SJCRH30 (cell line): Measurements from ENCODE around the gene PIK3C3. TPM values are rescaled to one million over a fixed set of nuclear protein-coding genes. Genes with fewer than 3 reads are reported as not detected.
"Not testable (repeated sequence)": the region's sequence is repeated elsewhere in the genome, so short reads cannot be mapped to it uniquely, and the experiment has no call there.

Experiments
- DNase-seq, 2 experiments: peaks; one replicate each; pipeline ENCODE4 v3.0.0-alpha.2; 2015 to 2020
- H3K27ac ChIP-seq: fragments of 250-450 bp; sonication (Bioruptor Pico); 2 replicates; pipeline ENCODE4 v1.5.1; 2020; ENCODE audit warnings: mild to moderate bottlenecking, moderate library complexity
- H3K27me3 ChIP-seq: fragments of 250-450 bp; sonication (Bioruptor Pico); 2 replicates; pipeline ENCODE4 v1.5.1; 2020; ENCODE audit warnings: mild to moderate bottlenecking, moderate library complexity
- H3K36me3 ChIP-seq: fragments of 250-450 bp; sonication (Bioruptor Pico); 2 replicates; pipeline ENCODE4 v1.5.1; 2020; ENCODE audit warnings: mild to moderate bottlenecking, moderate library complexity
- H3K4me1 ChIP-seq: fragments of 250-450 bp; sonication (Bioruptor Pico); 2 replicates; pipeline ENCODE4 v1.5.1; 2020; ENCODE audit warnings: mild to moderate bottlenecking, moderate library complexity
- H3K4me3 ChIP-seq: fragments of 250-450 bp; sonication (Bioruptor Pico); 2 replicates; pipeline ENCODE4 v1.5.1; 2020; ENCODE audit warnings: mild to moderate bottlenecking, moderate library complexity
- H3K9me3 ChIP-seq: fragments of 250-450 bp; sonication (Bioruptor Pico); replicated peaks from 2 replicates; pipeline ENCODE4 v1.5.1; 2020; ENCODE audit warnings: mild to moderate bottlenecking, moderate library complexity
- total RNA-seq: library from RNA; depleted of rRNA; stranded (reverse); fragments of >200 nt; shearing (Covaris generic); gene quantifications from 2 replicates; pipeline ENCODE4 v1.2.3, GENCODE V29; 2014

PIK3C3 gene
- total RNA-seq, 1 experiment from 2014 or later, result 33.5 TPM

DNA sequence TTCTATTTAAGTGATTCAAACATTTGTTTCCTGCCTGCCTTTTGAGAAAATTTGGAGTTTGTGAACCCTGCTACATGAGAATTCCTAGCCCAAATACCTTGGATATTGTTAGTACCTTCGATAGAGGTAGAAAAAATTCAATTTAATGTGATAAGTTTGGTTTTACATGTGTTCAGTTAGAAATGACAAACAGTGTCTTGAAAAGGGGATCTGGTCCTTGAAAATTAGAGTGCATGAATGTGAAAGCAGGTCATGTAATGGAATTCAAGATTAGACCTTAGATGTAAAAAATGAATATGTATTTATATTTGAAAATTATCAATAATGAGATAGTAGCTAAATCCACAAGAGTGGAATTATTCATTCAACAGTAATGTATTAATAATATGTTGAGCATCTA lies 70.5 kb downstream of the PIK3C3 start:
- no peak for DNase-seq

DNA sequence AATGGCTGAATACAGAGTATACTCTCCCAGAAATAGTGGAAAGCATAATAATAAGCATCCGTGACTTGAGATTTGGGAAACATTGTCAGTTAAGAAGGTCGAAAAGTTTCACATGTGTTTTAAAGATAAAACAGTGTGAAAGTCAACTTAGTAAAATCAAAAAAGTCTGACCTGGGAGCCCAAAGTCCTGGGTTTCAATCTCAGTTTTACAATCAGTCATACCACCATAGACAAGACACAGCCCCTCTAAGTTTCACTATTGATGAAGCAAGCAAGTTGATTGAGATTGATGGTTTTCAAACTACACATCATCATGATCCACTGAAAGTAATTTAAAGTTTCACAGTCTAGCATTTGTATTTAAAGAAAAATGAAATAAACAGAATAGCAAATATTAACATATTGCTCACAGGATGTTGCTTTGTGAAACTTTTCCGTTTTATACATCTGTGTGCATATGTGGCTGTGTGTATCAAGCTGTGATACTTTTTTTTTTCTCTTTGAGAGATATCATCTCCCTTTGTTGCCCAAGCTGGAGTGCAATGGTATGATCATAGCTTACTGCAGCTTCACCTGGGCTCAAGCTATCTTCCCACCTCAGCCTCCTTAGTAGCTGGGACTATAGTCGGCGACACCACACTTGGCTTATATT lies 71.1 kb downstream of the PIK3C3 start:
- no peaks in the 10 kb centered on the region for H3K4me1 ChIP-seq
- H3K27ac ChIP-seq, result no peak overlapping the region
- H3K36me3 ChIP-seq, result peaks cover under 1% of the 10 kb centered on the region; the same call in 1 of the 2 replicates
- no peaks in the 10 kb centered on the region for H3K27me3 ChIP-seq
- H3K9me3 ChIP-seq, result no peaks in the 10 kb centered on the region
- DNase-seq, result no peak
- H3K4me3 ChIP-seq, result no peak overlapping the region

More for the DNA sequence above, 70.5 kb downstream of the PIK3C3 start:
- Histone ChIP-seq H3K4me1 (no peaks in the 10 kb centered on the region), H3K36me3 (peaks cover 4% of the 10 kb centered on the region; the same call in 1 of the 2 replicates), H3K4me3 (no peak overlapping the region), H3K9me3 (no peaks in the 10 kb centered on the region), H3K27me3 (no peaks in the 10 kb centered on the region), H3K27ac (no peak overlapping the region)

DNA sequence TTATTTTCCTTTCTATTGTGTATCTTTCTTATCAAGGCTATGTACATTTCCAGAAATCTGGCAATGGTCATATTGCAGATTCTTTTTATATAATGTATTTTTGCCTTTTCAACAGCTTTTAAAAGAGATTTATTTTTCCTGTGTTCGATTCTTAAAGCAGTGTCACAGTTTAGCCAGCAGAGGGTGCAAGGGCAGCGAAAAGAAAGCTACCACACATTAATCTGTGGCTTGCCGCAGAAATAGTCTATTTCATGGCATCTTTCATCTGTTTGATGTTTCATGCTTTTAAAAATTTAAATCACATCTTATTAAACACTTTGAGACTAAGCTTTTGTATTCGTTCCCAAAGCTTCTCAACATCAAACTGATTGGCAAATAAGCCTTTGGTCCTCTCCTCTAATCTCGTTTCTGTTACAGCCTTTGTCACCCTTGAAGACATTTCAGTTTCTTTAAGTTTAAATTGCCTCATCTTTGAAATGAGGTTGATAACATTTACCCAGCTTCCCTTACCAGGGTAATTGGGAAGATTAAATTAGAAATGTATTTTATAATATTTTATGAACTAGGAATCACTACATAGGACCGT lies 73.3 kb downstream of the PIK3C3 start:
- H3K4me1 ChIP-seq, result no peaks in the 10 kb centered on the region
- DNase-seq, result peak; percentile 2 to 35
- H3K27me3 ChIP-seq, result no peaks in the 10 kb centered on the region
- H3K36me3 ChIP-seq, result no peaks in the 10 kb centered on the region
- H3K9me3 ChIP-seq, result no peaks in the 10 kb centered on the region
- no peak overlapping the region for H3K27ac ChIP-seq
- no peak overlapping the region for H3K4me3 ChIP-seq

DNA sequence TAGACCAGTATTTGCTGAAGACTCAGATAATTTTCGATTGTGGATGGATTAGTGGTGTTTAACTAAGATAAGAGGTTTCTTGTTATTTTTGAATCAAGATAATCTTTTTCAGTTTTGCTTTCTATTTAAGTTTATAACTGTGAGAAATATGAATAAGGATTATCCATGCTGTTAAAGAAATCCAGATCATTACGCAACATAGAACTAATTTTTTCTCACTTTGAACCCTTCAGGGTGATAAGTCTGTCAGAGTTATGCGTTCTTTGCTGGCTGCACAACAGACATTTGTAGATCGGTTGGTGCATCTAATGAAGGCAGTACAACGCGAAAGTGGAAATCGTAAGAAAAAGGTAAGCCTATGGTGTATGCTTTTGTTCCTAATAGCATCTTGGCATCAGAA lies 74.1 kb downstream of the PIK3C3 start:
- H3K4me1 ChIP-seq, result no peaks in the 10 kb centered on the region
- H3K27ac ChIP-seq, result no peak overlapping the region
- H3K36me3 ChIP-seq, result 0 out of 2 replicates have a peak, but pooled peaks cover 4% of the 10 kb centered on the region
- no peaks in the 10 kb centered on the region for H3K27me3 ChIP-seq
- DNase-seq, result no peak
- H3K9me3 ChIP-seq, result no peaks in the 10 kb centered on the region
- no peak overlapping the region for H3K4me3 ChIP-seq

DNA sequence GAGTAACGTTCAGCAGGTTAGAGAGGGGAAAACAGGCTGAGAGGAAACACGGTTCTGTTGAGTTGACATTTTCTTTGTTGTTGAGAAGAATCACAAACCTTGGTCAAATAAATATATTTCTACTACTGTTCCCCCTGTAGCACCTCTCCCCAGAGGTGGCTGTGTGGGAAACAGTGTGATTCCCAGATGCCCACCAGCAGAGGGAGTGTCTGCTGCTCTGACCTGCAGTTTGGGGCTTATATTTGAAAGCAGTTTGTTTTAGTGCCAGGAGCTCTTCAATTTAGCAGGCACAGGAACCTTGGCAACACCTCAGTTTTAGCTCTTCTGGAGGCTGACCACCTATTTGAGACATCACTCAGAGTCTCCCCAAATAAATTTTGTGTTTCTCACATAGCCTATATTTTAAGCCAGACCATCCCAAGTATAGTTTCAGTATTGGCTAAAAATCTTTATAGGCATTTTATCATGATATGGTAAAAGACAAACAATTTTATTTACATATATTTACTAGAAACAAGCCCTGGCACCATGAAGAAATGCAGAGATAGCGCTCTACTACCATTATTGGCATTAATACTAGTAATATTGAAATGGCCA lies 75.7 kb downstream of the PIK3C3 start:
- Histone ChIP-seq H3K4me3 (no peak overlapping the region), H3K27me3 (no peaks in the 10 kb centered on the region), H3K4me1 (no peaks in the 10 kb centered on the region), H3K36me3 (0 out of 2 replicates have a peak, but pooled peaks cover 6% of the 10 kb centered on the region), H3K9me3 (no peaks in the 10 kb centered on the region), H3K27ac (no peak overlapping the region)
- DNase-seq, result peak in 1 of 2 experiments; percentile 17

DNA sequence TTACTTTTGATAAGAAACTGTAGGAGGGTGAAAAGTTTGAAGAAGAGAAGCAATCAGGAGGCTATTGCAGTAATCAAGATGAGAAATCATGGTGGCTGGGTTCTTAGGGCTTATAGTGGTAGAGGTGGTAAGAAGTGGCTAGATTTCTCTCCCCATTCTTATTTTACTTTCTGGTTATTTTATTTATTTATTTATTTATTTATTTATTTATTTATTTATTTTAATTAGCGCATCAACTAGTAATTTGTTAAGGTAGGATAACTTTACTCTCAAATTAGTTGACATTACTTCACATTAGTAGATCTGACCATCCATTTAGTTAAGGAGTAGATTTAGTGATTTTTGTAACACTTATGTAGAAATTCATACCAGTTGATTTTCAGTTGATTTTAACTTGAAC lies 77.4 kb downstream of the PIK3C3 start:
- Histone ChIP-seq H3K27me3 (no peaks in the 10 kb centered on the region), H3K36me3 (0 out of 2 replicates have a peak, but pooled peaks cover 9% of the 10 kb centered on the region), H3K4me3 (no peak overlapping the region), H3K9me3 (no peaks in the 10 kb centered on the region), H3K27ac (no peak overlapping the region), H3K4me1 (no peaks in the 10 kb centered on the region)
- no peak for DNase-seq

DNA sequence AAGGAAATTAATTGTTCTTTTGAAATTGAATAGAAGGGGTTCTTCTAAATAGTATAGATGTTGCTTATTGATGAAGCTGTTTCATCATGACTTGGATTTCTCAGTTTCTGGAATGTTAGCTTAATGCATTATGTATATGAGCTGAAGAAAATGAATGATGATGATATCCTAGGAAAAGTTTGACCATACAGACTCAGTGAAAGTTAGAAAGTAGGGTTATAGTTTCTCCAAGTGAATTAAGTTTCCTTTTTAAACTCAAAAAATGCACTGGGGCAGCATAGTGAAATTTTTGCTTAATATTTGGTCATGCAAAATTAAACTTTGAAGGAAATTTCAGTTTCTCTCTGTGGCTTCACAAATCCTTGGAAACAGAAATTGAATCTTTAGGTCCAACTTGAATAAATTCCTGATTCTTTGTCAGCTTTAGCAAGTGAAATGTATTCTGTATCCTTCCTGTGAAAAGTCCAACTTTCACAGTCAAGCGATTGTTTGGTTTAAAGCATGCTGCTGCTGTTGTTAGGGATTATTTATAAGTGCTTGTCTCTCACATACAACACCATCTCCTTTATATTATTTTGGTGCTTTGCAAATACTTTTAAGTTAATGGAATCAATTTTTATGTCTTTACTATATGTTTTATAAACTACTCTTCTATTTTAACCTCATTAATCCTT lies 78.2 kb downstream of the PIK3C3 start:
- H3K27ac ChIP-seq, result no peak overlapping the region
- H3K9me3 ChIP-seq, result no peaks in the 10 kb centered on the region
- no peak overlapping the region for H3K4me3 ChIP-seq
- no peak for DNase-seq
- no peaks in the 10 kb centered on the region for H3K27me3 ChIP-seq
- H3K36me3 ChIP-seq, result 0 out of 2 replicates have a peak, but pooled peaks cover 9% of the 10 kb centered on the region
- H3K4me1 ChIP-seq, result no peaks in the 10 kb centered on the region

DNA sequence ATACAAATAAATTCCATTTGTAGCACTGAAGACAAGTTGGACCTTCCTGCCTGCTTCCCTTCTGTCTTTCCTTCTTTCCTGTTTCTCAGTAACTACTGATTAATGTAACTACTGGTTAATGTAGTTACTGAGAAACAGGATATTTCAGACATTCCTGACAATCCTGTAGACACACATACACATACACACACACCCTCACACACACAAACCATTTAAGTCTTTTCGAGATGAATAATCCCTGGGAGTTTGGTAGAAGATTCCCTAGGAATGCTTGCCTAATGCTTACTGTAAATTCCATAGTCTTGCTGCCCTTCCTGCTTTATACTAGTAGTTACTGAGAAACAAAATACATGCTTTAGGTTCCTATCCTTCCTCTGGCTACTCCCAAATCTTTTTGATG lies 83.9 kb downstream of the PIK3C3 start:
- Histone ChIP-seq H3K9me3 (no peaks in the 10 kb centered on the region), H3K36me3 (peaks cover 9% of the 10 kb centered on the region; the same call in 1 of the 2 replicates), H3K4me1 (no peaks in the 10 kb centered on the region), H3K27me3 (no peaks in the 10 kb centered on the region), H3K4me3 (no peak overlapping the region), H3K27ac (no peak overlapping the region)
- no peak for DNase-seq

DNA sequence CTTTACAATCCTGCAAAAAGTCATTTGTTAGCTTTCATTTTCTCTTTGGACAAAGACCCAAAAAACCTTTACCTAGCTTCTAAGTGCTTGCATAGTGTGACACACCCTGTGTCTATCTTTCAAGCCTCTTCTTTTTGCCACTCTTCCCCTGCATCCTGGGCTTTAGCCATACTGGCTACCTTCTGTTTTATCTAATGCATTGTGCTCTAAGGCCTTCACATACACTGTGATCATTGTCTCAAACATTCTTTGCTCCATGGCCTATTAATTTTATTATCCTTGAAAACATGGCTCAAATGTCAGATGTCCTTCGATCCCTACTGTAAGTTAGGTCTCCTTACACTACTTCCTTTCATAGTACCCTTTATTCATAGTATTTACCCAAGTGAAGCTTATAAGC lies 84.4 kb downstream of the PIK3C3 start:
- H3K36me3 ChIP-seq, result peaks cover 9% of the 10 kb centered on the region; the same call in 1 of the 2 replicates
- H3K4me1 ChIP-seq, result no peaks in the 10 kb centered on the region
- H3K9me3 ChIP-seq, result no peaks in the 10 kb centered on the region
- H3K4me3 ChIP-seq, result no peak overlapping the region
- no peak for DNase-seq
- H3K27ac ChIP-seq, result no peak overlapping the region
- H3K27me3 ChIP-seq, result no peaks in the 10 kb centered on the region

DNA sequence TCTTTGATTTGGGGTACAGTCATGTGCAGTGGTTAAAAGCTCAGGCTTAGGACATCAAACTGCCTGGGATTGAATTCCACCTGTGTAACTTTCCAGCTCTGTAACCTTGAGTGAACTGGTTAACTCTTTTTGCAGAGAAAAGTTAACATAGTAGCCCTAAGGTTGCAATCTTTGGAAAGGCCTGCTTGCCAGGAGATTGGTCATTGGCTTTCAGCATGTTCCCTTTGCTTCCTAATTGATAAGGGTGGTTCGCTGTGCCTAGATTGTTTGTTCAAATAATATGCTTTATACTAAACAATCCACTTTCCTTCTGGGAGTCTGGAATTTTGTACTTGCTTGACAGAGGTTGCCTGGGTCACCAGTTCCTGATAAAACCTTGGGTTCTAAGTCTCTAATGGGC lies 86.8 kb downstream of the PIK3C3 start:
- H3K9me3 ChIP-seq, result no peaks in the 10 kb centered on the region
- no peak overlapping the region for H3K4me3 ChIP-seq
- no peaks in the 10 kb centered on the region for H3K27me3 ChIP-seq
- H3K36me3 ChIP-seq, result peaks cover 3% of the 10 kb centered on the region; the same call in 1 of the 2 replicates
- no peak overlapping the region for H3K27ac ChIP-seq
- no peaks in the 10 kb centered on the region for H3K4me1 ChIP-seq
- no peak for DNase-seq

DNA sequence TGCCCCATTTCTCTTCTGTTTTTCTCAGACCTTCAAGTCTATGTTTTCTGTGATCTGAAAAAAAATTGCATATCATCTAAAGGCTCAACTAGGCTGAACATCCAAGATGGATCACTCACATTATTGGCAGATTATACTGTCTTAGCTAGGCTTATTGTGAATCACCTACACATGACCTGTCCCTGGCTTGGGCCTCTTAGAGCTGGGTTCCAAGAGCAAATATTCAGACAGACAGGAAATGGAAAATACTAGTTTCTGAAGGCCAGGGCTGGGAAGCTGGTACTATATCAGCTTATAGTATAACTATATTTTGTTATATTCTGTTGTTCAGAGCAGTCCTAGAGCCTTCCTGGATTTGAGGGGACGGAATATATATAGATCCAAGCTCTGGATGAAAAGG lies 90.3 kb downstream of the PIK3C3 start:
- Histone ChIP-seq H3K36me3 (no peaks in the 10 kb centered on the region; the same call in 1 of the 2 replicates), H3K4me1 (no peaks in the 10 kb centered on the region), H3K27ac (no peak overlapping the region), H3K4me3 (no peak overlapping the region), H3K27me3 (no peaks in the 10 kb centered on the region), H3K9me3 (no peaks in the 10 kb centered on the region)
- no peak for DNase-seq

DNA sequence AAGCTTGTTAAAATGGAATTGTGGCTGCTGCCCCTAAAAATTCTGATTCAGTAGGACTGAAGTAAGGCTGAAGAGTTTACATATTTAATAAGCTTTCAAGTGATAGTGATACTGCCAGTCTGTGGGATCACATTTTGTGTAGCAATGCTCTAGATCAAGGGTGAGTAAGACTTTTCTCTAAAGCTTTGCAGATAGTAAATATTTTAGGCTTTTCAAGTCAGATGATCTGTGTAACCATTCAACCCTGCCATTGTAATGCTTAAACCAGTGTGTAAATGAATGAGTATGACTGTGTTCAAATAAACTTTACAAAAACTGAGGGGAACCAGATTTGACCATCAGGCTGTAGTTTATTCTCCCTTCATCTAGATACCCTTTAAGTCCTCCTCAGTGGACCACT lies 92.7 kb downstream of the PIK3C3 start:
- Histone ChIP-seq H3K4me3 (no peak overlapping the region), H3K27ac (no peak overlapping the region), H3K27me3 (no peaks in the 10 kb centered on the region), H3K4me1 (no peaks in the 10 kb centered on the region), H3K9me3 (no peaks in the 10 kb centered on the region), H3K36me3 (no peaks in the 10 kb centered on the region; the same call in 1 of the 2 replicates)
- DNase-seq, result no peak

DNA sequence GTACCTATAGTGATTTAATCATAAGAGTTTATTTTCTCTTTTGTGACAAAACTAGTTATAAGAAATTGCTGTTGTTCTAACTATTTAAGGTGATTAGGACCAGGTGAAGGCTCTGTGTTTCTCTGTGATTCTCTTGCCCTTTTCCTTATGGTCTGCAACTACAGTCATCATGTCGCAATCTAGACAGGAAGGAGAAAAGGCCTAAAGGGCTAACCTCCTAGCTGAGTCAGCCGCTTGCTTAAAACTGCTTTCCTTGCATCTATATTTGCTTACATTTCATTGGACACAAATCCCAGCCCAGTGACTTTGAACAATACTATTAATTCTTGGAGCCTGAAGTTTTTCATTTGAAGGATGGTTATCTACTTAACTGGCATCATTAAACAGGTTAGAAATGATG lies 93.1 kb downstream of the PIK3C3 start:
- no peaks in the 10 kb centered on the region for H3K4me1 ChIP-seq
- no peak for DNase-seq
- no peaks in the 10 kb centered on the region; the same call in 1 of the 2 replicates for H3K36me3 ChIP-seq
- no peaks in the 10 kb centered on the region for H3K9me3 ChIP-seq
- no peaks in the 10 kb centered on the region for H3K27me3 ChIP-seq
- H3K4me3 ChIP-seq, result no peak overlapping the region
- H3K27ac ChIP-seq, result no peak overlapping the region

DNA sequence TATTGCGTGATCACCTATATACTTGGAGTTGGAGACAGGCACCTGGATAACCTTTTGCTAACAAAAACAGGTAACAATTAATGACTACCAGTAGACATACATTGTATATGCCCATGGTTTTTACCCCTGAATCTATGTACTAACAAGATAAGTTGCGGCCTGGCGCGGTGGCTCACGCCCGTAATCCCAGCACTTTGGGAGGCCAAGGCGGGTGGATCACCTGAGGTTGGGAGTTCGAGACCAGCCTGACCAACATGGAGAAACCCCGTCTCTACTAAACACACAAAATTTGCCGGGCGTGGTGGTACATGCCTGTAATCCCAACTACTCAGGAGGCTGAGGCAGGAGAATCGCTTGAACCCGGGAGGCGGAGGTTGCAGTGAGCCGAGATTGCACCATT lies 94.5 kb downstream of the PIK3C3 start:
- not testable (repeated sequence) for H3K4me3 ChIP-seq, H3K4me1 ChIP-seq, H3K36me3 ChIP-seq, H3K9me3 ChIP-seq, DNase-seq, H3K27me3 ChIP-seq, H3K27ac ChIP-seq

DNA sequence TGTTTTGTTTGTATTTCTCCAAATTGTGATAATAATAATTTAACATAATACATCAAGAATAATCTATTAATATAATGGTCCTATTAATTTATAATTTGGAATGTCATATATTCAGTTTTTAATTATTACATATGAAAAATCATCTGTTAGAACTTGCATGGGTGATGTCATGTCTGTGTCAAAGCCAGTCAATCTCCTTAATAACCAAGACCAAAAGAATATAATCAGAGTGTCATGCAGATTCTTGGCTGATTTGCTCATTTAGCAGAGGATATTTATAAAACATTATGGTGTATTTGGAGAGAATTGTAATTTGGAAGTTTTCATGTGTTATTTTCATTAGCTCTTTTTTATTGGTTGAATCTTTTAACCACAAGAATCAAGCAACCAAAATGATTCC lies 96.4 kb downstream of the PIK3C3 start:
- H3K27me3 ChIP-seq, result no peaks in the 10 kb centered on the region
- H3K9me3 ChIP-seq, result no peaks in the 10 kb centered on the region
- no peaks in the 10 kb centered on the region for H3K4me1 ChIP-seq
- no peak for DNase-seq
- peak overlapping the region; percentile 8; the same call in 1 of the 2 replicates for H3K27ac ChIP-seq
- no peaks in the 10 kb centered on the region; the same call in 1 of the 2 replicates for H3K36me3 ChIP-seq
- H3K4me3 ChIP-seq, result no peak overlapping the region
